Endodermal cell (in vitro differentiated cells): Measurements from ENCODE around the gene AZIN2. TPM values are rescaled to one million over a fixed set of nuclear protein-coding genes. Genes with fewer than 3 reads are reported as not detected.

Experiments
- DNase-seq: peaks from one replicate; pipeline ENCODE4 v3.0.0-alpha.2; 2017
- H3K27ac ChIP-seq: 2 replicates; pipeline ENCODE4 v1.5.1; 2013; ENCODE audit warnings: mild to moderate bottlenecking, low read depth, low read length, moderate library complexity
- H3K27me3 ChIP-seq: 2 replicates; pipeline ENCODE4 v1.6.1; 2013; ENCODE audit warnings: mild to moderate bottlenecking, low read length, moderate library complexity; ENCODE audit not compliant: insufficient read depth, control insufficient read depth, poor library complexity, severe bottlenecking
- H3K36me3 ChIP-seq: 2 replicates; pipeline ENCODE4 v1.7.0; 2013; ENCODE audit warnings: mild to moderate bottlenecking, low read length, moderate library complexity; ENCODE audit not compliant: control insufficient read depth, insufficient read depth
- H3K4me1 ChIP-seq: one replicate; pipeline ENCODE4 v1.7.0; 2013; ENCODE audit warnings: low read length; ENCODE audit not compliant: control insufficient read depth, insufficient read depth
- H3K4me3 ChIP-seq: 2 replicates; pipeline ENCODE4 v1.5.1; 2013; ENCODE audit warnings: mild to moderate bottlenecking, low read length, moderate library complexity
- H3K9ac ChIP-seq: 2 replicates; pipeline ENCODE4 v1.6.1; 2013; ENCODE audit warnings: mild to moderate bottlenecking, low read length, moderate library complexity; ENCODE audit not compliant: poor library complexity, severe bottlenecking; ENCODE audit errors: extremely low read depth
- H3K9me3 ChIP-seq: 2 replicates; pipeline ENCODE4 v1.6.1; 2013; ENCODE audit warnings: mild to moderate bottlenecking, low read length, moderate library complexity; ENCODE audit not compliant: control insufficient read depth
- H3K27ac Mint-ChIP-seq: 2 replicates; pipeline ENCODE4 v1.8.0; 2020; ENCODE audit warnings: mixed read lengths
- H3K27me3 Mint-ChIP-seq: 2 replicates; pipeline ENCODE4 v1.8.0; 2021; ENCODE audit warnings: mild to moderate bottlenecking, mixed read lengths; ENCODE audit not compliant: insufficient read depth
- H3K36me3 Mint-ChIP-seq: 2 replicates; pipeline ENCODE4 v1.8.0; 2020; ENCODE audit warnings: low read depth, mixed read lengths
- H3K4me1 Mint-ChIP-seq: 2 replicates; pipeline ENCODE4 v1.8.0; 2020; ENCODE audit warnings: mixed read lengths
- H3K4me3 Mint-ChIP-seq: 2 replicates; pipeline ENCODE4 v1.8.0; 2020; ENCODE audit warnings: mild to moderate bottlenecking, moderate library complexity, mixed read lengths
- H3K9me3 Mint-ChIP-seq: 2 replicates; pipeline ENCODE4 v1.8.0; 2020; ENCODE audit warnings: mild to moderate bottlenecking, mixed read lengths
- CTCF ChIP-seq: fragments of 200-600 bp; sonication (generic); conservative IDR thresholded peaks from 2 replicates; pipeline ENCODE4 v1.5.0; 2021; ENCODE audit warnings: antibody characterized with exemption, mild to moderate bottlenecking
- WGBS, 2 experiments: methylation state at CpG; one replicate each; pipeline versions ENCODE4 v1.1.5 to v1.1.7; 2013; ENCODE audit warnings: missing lambda C conversion rate in 2 of 2, mixed read lengths in 1 of 2; ENCODE audit not compliant: insufficient coverage in 1 of 2, insufficient read length in 1 of 2; 5-methylcytosine and 5-hydroxymethylcytosine counted together
- total RNA-seq, 2 donors: library from RNA; stranded (reverse); fragmentation: NEBNext Ultra II Directional in 1 of 2; extraction: Animal tissue kit (Norgen Biotek cat#: 25700) in 1 of 2; gene quantifications; 2 replicates in 1 of 2; 3 replicates in 1 of 2; pipeline ENCODE4 v1.2.1, GENCODE V29; 2021

The AZIN2 gene
- total RNA-seq, 2 donors from 2014 or later: 1.7 to 3.0 TPM

GRCh38 chr1:33041026-33041425 lies 39.9 kb upstream of the AZIN2 start:
- H3K27me3 ChIP-seq: no peaks in the 10 kb centered on the region
- H3K4me1 ChIP-seq: no peaks in the 10 kb centered on the region
- no peaks in the 10 kb centered on the region for H3K9me3 ChIP-seq
- Mint-ChIP-seq H3K27ac (no peak overlapping the region), H3K4me1 (peaks cover 6% of the 10 kb centered on the region), H3K4me3 (no peak overlapping the region), H3K9me3 (peaks cover 7% of the 10 kb centered on the region), H3K36me3 (no peaks in the 10 kb centered on the region), H3K27me3 (peaks cover 17% of the 10 kb centered on the region)
- no peaks in the 10 kb centered on the region for H3K36me3 ChIP-seq
- TF ChIP-seq CTCF: no peak
- no peak for DNase-seq
- H3K9ac ChIP-seq: no peak overlapping the region
- WGBS, 2 experiments: 92% methylated on average over 1 of the region's 1 CpG; no CpG with 5 or more reads in 1 of the 2 experiments
- H3K4me3 ChIP-seq: no peak overlapping the region
- no peak overlapping the region for H3K27ac ChIP-seq

- Histone ChIP-seq H3K9me3 (no peaks in the 10 kb centered on the region), H3K27me3 (no peaks in the 10 kb centered on the region), H3K4me1 (no peaks in the 10 kb centered on the region), H3K9ac (no peak overlapping the region), H3K36me3 (no peaks in the 10 kb centered on the region), H3K27ac (no peak overlapping the region), H3K4me3 (no peak overlapping the region)
- Mint-ChIP-seq H3K27ac (no peak overlapping the region), H3K27me3 (peaks cover 10% of the 10 kb centered on the region), H3K36me3 (no peaks in the 10 kb centered on the region), H3K9me3 (no peaks in the 10 kb centered on the region), H3K4me1 (peaks cover 4% of the 10 kb centered on the region), H3K4me3 (no peak overlapping the region)
- TF ChIP-seq CTCF: no peak
- WGBS, 2 experiments: 100% methylated on average over 1 of the region's 1 CpG; no CpG with 5 or more reads in 1 of the 2 experiments
- no peak for DNase-seq
Observed at GRCh38 chr1:33042831-33043230, 38.1 kb upstream of the AZIN2 start.

GRCh38 chr1:33043267-33044092 lies 37.5 kb upstream of the AZIN2 start:
- no peaks in the 10 kb centered on the region for H3K27me3 ChIP-seq
- Mint-ChIP-seq H3K27ac (no peak overlapping the region), H3K4me3 (no peak overlapping the region), H3K27me3 (peaks cover 7% of the 10 kb centered on the region), H3K36me3 (no peaks in the 10 kb centered on the region), H3K4me1 (peaks cover 4% of the 10 kb centered on the region), H3K9me3 (no peaks in the 10 kb centered on the region)
- TF ChIP-seq CTCF: no peak
- no peak overlapping the region for H3K4me3 ChIP-seq
- H3K9me3 ChIP-seq: no peaks in the 10 kb centered on the region
- no peak overlapping the region for H3K9ac ChIP-seq
- no peak for DNase-seq
- H3K4me1 ChIP-seq: no peaks in the 10 kb centered on the region
- WGBS, 2 experiments: 87 to 91% methylated on average over 3 to 8 of the region's 8 CpGs
- no peaks in the 10 kb centered on the region for H3K36me3 ChIP-seq
- no peak overlapping the region for H3K27ac ChIP-seq
